GM19043 (cell line): Measurements from ENCODE around the gene TRERF1.
"Not testable (repeated sequence)": the region's sequence is repeated elsewhere in the genome, so short reads cannot be mapped to it uniquely, and the experiment has no call there.

Source experiments
- ATAC-seq: cut with Tn5 transposase; IDR thresholded peaks from one replicate; pipeline ENCODE4 v1.9.1; 2021; ENCODE audit warnings: low read depth; ENCODE audit not compliant: unreplicated experiment

TRERF1 gene

GRCh38 chr6:42452171-42453030, 675 bp upstream of the TRERF1 start:
- ATAC-seq = peak; percentile 21

GRCh38 chr6:42450477-42451332, 1.0 kb downstream of the TRERF1 start:
- no peak for ATAC-seq

DNA sequence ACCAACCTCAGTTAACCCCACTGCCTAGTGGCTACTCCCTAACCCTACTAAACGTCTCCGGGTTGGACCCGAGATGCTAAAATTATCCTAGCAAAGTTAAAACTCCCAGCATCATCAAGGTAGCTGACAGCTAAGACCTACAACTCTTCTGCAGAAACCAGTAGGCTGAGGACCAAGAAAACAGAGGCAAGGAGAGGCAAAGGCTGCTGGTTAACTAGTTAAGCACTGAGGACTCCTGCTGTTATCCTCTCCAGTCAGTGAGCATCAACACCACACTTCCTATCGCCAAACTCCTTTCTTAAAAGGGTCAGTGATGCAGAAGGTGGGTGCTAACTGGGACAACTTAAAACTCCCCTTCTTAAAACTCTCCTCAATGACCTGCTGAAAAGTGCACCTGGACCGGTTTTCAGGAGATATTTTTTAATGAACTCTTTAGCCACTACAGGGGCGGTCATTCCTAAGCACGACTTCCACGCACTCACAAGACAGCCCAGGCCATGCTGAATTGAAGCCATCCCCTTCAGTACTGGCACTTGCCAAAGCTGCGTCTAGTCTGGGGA, 1.7 kb downstream of the TRERF1 start:
- no peak for ATAC-seq

GRCh38 chr6:42448927-42449659, 2.6 kb downstream of the TRERF1 start:
- no peak for ATAC-seq

DNA sequence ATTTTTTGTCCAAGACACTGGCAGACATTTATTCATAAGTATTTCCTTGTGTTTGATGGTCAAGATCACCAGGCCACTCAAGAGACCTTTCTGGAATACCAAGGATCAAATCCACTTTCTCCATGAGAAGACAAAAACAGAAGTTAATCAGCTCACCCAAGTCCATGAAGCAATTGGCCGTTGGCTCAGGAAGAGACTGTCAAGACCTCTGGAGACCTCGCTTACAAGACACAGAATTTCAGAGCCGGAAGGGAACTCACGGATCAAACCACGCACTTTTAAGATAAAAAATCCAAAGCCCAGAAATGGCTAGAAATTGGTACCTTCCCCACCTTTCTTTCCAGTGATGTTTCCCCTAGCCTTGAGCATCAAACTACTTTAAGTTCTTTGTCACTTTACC, 3.3 kb downstream of the TRERF1 start:
- ATAC-seq = no peak

GRCh38 chr6:42446996-42447395, 4.7 kb downstream of the TRERF1 start:
- ATAC-seq = no peak

DNA sequence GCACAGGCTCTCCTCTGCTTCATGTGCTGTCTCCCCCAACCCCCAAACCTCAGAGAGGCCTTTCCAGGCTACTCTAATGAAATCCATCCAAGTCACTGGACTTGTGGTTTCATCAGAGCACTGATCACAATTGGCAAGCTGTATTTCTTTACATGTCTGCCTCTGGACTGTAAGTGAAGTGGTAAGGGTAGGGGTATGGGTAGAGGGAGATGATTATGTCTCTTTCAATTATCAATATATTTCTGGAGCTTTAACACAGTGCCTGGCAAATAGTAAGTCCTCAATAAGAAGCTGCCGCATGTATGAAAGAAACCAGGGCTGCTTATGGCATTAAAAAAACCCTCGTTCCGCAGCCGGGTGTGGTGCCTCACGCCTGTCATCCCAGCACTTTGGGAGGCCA, 5.4 kb downstream of the TRERF1 start:
- ATAC-seq = no peak

- ATAC-seq = not testable (repeated sequence)
These were observed 5.8 kb downstream of the TRERF1 start for GRCh38 chr6:42445955-42446354.

DNA sequence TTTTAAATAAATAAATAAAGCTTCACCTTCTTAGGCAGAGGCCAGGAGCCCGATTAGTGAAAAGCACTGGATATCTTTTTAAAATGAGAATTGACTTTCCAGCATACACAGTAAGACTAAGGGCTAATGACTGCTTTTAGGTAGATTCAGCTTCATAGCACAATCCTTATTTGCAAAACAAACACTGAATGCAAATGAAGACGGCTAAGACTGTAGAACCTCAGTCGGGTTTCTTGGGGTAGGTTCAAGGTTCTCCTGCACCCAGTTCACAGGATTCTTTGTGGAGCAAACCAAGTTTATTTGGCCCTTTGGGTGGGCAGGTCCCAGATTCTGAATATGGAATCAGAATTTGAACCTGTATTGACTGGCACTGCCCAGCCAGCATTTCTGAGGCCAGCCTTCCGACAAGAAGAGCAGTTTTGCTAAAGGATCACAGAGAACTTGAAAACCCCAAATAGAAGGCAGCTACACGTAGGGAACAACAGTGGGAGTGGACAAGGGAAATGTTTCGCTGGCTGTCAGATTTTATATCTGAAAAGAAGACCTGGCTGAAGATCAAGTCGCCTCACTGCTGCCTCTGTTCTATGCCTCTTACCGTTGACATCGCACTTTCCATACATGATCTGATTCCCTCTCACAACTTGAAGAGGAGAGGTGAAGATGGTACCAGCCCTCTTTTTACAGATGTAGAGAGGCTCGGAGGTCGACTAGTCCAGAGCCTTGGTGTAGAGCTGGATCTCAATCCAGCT, 8.2 kb downstream of the TRERF1 start:
- ATAC-seq = no peak

DNA sequence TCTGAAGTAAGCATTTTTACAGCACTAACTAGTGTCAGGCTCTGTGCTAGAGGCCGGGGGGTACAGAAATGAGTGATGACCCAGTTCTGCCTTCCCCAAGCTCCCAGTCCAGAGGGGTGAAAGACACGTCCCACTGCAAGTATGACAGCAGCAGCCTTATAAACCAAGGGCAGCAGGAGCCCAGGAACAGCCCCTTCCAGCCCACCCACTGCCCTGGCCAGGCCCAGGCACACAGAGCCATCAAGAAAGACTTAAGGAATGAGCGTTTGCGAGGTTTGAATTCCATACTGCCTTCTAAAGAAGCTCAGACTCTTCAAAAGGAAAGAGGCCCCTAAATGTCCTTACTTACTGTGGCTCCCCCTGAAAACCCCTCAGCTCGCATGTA, 10.0 kb downstream of the TRERF1 start:
- ATAC-seq = no peak

DNA sequence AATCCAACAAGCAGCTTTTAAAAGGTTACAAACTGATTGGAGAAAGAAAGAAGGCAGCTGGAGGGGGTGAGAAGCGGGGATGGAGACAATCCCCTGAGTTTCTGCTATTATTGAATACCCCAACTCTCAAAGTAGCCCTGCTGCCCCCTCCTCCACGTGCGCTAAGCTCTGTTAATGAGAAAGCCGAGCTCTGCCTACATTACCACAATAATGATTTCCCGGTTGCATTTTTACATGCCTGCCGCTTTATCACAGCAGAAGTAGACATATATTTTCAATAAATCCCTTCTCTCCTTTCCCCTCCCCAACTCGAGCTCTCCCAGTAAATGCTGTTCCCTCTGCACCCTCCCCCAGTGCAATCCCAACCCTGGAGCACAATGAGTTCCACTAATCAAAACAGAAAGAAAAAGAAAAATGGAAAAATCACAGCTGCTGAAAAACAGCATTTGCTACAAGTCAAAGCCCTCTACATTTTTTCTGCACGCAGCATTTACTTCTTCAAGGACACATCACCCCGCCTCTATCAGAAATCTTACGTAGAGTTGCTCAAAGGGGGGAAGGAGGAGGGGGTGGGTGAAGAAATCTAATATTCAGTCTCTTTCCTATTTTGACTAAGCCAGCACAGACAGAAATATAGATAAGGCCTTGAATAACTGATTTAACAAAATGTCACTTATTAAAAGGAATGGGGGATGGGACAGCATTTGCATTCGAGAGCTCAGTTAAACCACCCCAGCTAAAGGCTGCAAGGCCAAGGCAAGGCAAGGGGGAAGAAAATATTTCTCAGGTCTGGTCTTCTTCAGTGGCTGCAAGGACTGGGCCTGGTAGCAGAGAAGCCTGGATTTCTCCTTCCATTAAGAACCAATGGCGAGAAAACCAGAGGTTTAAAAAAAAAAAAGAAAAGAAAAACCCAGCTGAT, 10.7 kb downstream of the TRERF1 start:
- no peak for ATAC-seq

DNA sequence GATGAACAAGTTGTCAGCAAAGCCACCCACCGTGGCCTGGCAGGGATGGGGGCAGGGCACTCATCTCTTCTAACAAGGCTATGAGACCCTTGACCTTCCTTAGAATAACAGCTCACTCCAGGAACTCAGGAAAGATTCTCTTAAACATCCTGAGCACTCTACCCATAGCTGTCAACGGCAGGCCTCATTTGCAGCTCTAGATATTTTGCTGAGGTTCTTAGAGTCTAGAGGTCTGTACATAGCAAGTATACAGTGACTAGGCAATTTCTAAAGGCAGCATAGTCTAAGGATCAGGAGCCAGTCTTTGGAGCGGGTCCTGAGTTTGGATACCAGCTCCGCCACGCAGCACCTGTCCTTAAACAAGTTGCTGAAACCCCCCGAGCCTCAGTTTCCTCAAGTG, 11.7 kb downstream of the TRERF1 start:
- no peak for ATAC-seq

DNA sequence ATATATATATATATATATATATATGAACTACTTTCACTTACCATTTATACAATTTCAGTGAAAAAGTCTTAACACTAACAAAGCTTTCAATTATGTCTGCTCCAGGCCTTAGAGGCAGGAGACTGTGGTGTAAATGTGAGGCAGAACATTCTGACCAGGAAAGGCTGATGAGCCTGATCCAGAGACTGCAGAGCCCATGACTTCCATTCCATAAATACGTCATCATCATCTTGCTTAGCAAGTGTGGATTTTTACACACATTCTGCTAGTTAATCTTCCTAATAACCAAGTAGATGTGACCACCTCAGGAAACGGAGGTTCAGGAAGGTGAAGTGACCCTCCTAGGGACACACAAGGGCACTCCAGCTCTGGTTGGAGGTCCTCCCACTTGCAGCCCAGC, 14.9 kb downstream of the TRERF1 start:
- ATAC-seq = no peak

DNA sequence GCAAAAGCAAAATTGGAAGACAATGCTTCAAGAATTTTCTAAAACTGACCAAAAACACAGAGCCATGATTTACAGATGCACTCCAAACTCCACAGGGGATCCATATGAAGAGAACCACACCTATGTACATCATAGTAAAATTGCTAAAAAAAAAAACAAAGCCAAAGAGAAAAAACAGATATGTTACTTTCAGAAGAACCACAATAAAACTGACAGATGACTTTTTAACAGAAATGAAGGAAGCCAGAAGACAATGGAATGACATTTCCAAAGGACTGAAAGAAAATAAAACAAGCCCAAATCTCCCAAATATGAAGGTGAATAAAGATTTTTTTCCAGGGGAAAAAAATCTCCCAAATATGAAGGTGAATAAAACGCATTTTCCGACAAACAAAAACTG, 17.5 kb downstream of the TRERF1 start:
- ATAC-seq = no peak

GRCh38 chr6:42433409-42433808, 18.3 kb downstream of the TRERF1 start:
- ATAC-seq = no peak

DNA sequence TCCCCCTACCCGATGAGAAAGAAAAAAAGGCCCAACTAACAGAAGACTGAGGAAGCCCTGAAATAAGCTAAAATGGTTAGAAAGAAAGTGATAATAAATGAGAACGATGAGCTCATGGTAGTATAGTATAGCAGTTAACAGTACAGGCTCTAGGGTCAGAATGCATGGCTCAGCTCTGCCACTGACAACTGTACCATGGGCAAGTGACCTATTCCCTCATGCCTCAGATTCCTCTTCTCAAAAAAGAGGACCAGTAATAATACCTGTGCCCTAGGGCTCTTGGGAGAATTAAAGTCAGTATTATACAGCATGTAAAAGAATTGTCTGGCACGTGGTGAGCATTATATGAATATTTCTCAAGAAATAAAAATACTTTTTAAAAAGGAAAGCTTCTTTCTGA, 19.8 kb downstream of the TRERF1 start:
- no peak for ATAC-seq

DNA sequence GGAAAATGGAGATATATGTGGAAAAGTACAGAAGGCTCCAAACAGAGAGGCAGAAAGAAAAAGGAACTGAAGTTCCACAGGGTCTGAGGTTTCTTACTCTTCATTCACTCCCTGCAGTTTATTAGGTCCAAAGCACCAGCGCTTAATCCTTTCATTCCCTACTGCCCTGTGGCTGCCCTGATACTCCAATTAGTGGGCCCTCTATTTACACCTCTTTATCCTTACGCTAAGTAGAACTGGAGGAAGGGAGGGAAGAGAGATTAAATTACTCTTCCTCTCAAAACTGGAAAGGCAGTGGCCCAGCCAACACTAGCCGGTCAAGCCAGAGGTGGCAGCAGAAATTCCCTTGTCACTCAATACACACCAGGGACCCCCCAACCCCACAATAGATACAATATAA, 20.4 kb downstream of the TRERF1 start:
- ATAC-seq = no peak

DNA sequence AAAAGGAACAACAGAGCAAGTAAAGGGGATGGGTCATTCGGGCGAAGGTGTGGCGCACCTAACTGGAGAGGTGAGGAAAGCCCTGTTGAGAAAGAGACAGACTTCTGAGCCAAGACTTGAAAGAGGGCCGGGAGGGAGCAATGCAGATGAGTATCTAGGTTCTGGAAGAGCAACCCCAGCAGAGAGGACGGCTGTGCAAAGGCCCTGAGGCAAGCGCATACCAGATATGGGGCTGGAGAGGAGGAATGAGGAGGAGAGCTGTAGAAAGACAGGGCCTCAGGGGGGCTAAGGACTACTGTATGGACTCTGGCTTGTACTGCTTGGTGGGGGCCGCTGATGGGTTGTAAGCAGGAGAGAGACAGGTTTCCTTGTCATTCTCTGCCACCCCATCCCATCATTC, 21.9 kb downstream of the TRERF1 start:
- no peak for ATAC-seq

GRCh38 chr6:42429042-42429585, 22.6 kb downstream of the TRERF1 start:
- ATAC-seq = no peak
